HepG2 (cell line): Measurements from ENCODE around the gene PHC1.

ENCODE experiments used
- EP300 ChIP-seq, 3 experiments: sonication (generic) in 1 of 3; formaldehyde crosslinking in 1 of 3; IDR thresholded peaks; 2 replicates each; pipeline versions ENCODE4 v1.5.1 to v1.6.1; 2011 to 2020; ENCODE audit warnings: low read depth in 2 of 3, low read length in 2 of 3, borderline replicate concordance in 1 of 3, improper control_type of control experiment in 1 of 3, mild to moderate bottlenecking in 1 of 3, missing genetic modification reagents in 1 of 3, moderate library complexity in 1 of 3
- NFE2 ChIP-seq: sonication (generic); formaldehyde crosslinking; IDR thresholded peaks from 2 replicates; pipeline ENCODE4 v1.4.0; 2020; ENCODE audit warnings: missing genetic modification reagents
- ZNF121 ChIP-seq: sonication (generic); formaldehyde crosslinking; IDR thresholded peaks from 2 replicates; pipeline ENCODE4 v1.5.0; 2020; ENCODE audit warnings: mild to moderate bottlenecking, missing genetic modification reagents

GRCh38 chr12:8894986-8895385 lies 19.3 kb upstream of the PHC1 start:
- TF ChIP-seq ZNF121 (CRISPR knock-in tag) (no peak), NFE2 (CRISPR knock-in tag) (no peak), EP300 (IDR thresholded peaks at IDR 0.05; ENCODE audit: low read depth in 2 of 2, low read length in 2 of 2) (no peak), EP300 (CRISPR knock-in tag; IDR thresholded peaks at IDR 0.05; ENCODE audit: borderline replicate concordance) (no peak)
